Activated CD8-positive, alpha-beta T cell treated with anti-CD3 and anti-CD28 coated beads for 36 hours (primary cell): ENCODE measurements around the gene MED15. TPM values are rescaled to one million over a fixed set of nuclear protein-coding genes. Genes with fewer than 3 reads are reported as not detected.
"Not testable (repeated sequence)": the region's sequence is repeated elsewhere in the genome, so short reads cannot be mapped to it uniquely, and the experiment has no call there.

ENCODE experiments used
- ATAC-seq: fragments of 200-7000 bp; cut with Tn5 transposase; one replicate; pipeline ENCODE4 v1.10.0; 2021; ENCODE audit warnings: mild to moderate bottlenecking, moderate library complexity
- CTCF ChIA-PET: fragments of 350-600 bp; sonication (Branson Sonifier 250); formaldehyde crosslinking; loops from one replicate; lab custom pipeline; 2021; ENCODE audit warnings: antibody characterized with exemption; lab: Charles Lee
- POLR2A ChIA-PET: fragments of 350-600 bp; sonication (Branson Sonifier 250); formaldehyde crosslinking; loops from one replicate; lab custom pipeline; 2021; ENCODE audit warnings: antibody characterized with exemption; lab: Charles Lee
- DNase-seq: peaks from one replicate; pipeline ENCODE4 v3.0.0-alpha.2; 2020
- H3K27ac Mint-ChIP-seq: one replicate; pipeline ENCODE4 v1.8.0; 2021; ENCODE audit warnings: mild to moderate bottlenecking, mixed read lengths
- H3K27me3 Mint-ChIP-seq: one replicate; pipeline ENCODE4 v1.8.0; 2021; ENCODE audit warnings: mixed read lengths
- H3K36me3 Mint-ChIP-seq: one replicate; pipeline ENCODE4 v1.8.0; 2021; ENCODE audit warnings: low read depth, mixed read lengths
- H3K4me1 Mint-ChIP-seq: one replicate; pipeline ENCODE4 v1.8.0; 2021; ENCODE audit warnings: low read depth, mixed read lengths
- H3K4me3 Mint-ChIP-seq: one replicate; pipeline ENCODE4 v1.8.0; 2021; ENCODE audit warnings: mild to moderate bottlenecking, moderate library complexity, mixed read lengths
- H3K9me3 Mint-ChIP-seq: one replicate; pipeline ENCODE4 v1.8.0; 2021; ENCODE audit warnings: mixed read lengths
- intact Hi-C: fragments of 100-400 bp; cut with micrococcal nuclease; formaldehyde crosslinking; loops from one replicate; pipeline ENCODE4 v1.10.0; 2022
- total RNA-seq, 2 experiments: library from RNA; stranded (reverse); gene quantifications; one replicate each; pipeline ENCODE4 v1.2.3, GENCODE V29; 2021
- TF ChIP-seq, protein P1 (sequence below): fragments of 200-600 bp; IDR thresholded peaks from one replicate; pipeline ENCODE4 v1.8.0; 2022; ENCODE audit warnings: antibody characterized with exemption, mild to moderate bottlenecking

Gene MED15
- total RNA-seq, 2 experiments from 2014 or later, result 110 to 118 TPM

DNA sequence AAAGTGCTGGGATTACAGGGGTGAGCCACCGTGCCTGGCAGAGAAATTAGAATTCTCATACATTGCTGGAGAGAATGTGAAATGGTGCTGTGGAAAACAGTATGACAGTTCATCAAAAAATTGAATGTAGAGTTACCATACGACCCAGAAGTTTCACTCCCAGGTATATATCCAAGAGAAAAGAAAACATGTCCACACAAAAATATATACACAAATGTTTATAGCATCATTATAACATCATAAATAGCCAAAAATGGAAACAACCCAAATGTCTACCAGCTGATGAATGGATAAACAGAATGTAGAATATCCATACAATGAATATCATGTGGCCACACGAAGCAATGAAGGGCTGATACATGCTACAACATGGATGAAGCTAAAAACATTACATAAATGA lies 34.6 kb downstream of the MED15 start:
- ChIA-PET POLR2A (interaction anchor here (0.7 kb wide), 1 partner anchor 22 kb away, joined by 3 read pairs; no protein-coding TSS in a partner anchor), CTCF (no interaction called here)
- Mint-ChIP-seq H3K36me3 (peaks cover 62% of the 10 kb centered on the region), H3K27me3 (no peaks in the 10 kb centered on the region), H3K27ac (no peak overlapping the region), H3K9me3 (no peaks in the 10 kb centered on the region), H3K4me3 (no peak overlapping the region), H3K4me1 (peaks cover 38% of the 10 kb centered on the region)
- TF ChIP-seq, protein P1, sequence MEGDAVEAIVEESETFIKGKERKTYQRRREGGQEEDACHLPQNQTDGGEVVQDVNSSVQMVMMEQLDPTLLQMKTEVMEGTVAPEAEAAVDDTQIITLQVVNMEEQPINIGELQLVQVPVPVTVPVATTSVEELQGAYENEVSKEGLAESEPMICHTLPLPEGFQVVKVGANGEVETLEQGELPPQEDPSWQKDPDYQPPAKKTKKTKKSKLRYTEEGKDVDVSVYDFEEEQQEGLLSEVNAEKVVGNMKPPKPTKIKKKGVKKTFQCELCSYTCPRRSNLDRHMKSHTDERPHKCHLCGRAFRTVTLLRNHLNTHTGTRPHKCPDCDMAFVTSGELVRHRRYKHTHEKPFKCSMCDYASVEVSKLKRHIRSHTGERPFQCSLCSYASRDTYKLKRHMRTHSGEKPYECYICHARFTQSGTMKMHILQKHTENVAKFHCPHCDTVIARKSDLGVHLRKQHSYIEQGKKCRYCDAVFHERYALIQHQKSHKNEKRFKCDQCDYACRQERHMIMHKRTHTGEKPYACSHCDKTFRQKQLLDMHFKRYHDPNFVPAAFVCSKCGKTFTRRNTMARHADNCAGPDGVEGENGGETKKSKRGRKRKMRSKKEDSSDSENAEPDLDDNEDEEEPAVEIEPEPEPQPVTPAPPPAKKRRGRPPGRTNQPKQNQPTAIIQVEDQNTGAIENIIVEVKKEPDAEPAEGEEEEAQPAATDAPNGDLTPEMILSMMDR, result no peak
- intact Hi-C loops, result no loop called here
- ATAC-seq (no peak), DNase-seq (no peak)

DNA sequence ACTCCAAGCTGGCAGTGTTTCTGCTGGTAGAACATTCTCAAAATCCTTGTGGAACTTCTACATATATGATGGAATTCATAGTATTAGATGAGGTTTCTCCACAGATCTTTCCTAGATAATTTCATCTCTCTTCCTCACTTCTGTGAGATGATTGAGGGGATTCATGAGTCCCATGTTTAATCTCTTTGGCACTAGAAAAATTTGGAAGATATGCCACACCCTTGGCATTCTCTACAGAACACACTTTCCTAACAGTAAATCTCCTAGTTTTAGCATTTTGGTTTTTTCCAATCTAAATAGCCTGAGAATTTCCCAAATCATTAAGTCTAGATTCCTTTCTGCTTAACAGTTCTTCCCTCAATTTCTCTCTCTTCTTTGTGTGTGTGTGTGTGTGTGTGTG lies 35.3 kb downstream of the MED15 start:
- H3K27ac Mint-ChIP-seq, result peak overlapping the region; percentile 25
- H3K9me3 Mint-ChIP-seq, result no peaks in the 10 kb centered on the region
- H3K4me1 Mint-ChIP-seq, result peaks cover 35% of the 10 kb centered on the region
- ChIA-PET POLR2A (interaction anchor here (1.3 kb wide), 1 partner anchor 35 kb away, joined by 4 read pairs; the partner anchor contains the start of gene MED15), CTCF (interaction anchor here (1.6 kb wide), 2 partner anchors 21 to 29 kb away, joined by 4 to 11 read pairs; no protein-coding TSS in a partner anchor)
- no peak for ATAC-seq
- H3K4me3 Mint-ChIP-seq, result no peak overlapping the region
- H3K36me3 Mint-ChIP-seq, result peaks cover 58% of the 10 kb centered on the region
- intact Hi-C loops, result no loop called here
- no peak for DNase-seq
- TF ChIP-seq, protein P1, result no peak
- no peaks in the 10 kb centered on the region for H3K27me3 Mint-ChIP-seq

DNA sequence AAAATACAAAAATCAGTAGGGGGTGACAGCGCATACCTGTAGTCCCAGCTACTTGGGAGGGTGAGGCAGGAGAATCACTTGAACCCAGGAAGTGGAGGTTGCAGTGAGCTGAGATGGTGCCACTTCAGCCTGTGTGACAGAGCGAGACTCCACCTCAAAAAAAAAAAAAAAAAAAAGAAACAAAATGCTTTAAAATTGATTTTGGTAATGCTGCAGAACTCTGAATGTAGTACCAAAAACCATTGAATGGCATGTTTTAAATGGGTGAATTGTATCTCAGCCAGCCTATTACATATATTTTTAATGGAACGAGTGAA lies 37.9 kb downstream of the MED15 start:
- Mint-ChIP-seq H3K4me1 (peaks cover 51% of the 10 kb centered on the region), H3K27ac (peak overlapping the region; percentile 90), H3K36me3 (peaks cover 44% of the 10 kb centered on the region)
- CTCF ChIA-PET, result interaction anchor here (1.3 kb wide), 1 partner anchor 12 kb away, joined by 5 read pairs; no protein-coding TSS in a partner anchor
- H3K4me3 Mint-ChIP-seq, ATAC-seq, H3K27me3 Mint-ChIP-seq, H3K9me3 Mint-ChIP-seq, POLR2A ChIA-PET, DNase-seq, intact Hi-C loops: not testable (repeated sequence)

DNA sequence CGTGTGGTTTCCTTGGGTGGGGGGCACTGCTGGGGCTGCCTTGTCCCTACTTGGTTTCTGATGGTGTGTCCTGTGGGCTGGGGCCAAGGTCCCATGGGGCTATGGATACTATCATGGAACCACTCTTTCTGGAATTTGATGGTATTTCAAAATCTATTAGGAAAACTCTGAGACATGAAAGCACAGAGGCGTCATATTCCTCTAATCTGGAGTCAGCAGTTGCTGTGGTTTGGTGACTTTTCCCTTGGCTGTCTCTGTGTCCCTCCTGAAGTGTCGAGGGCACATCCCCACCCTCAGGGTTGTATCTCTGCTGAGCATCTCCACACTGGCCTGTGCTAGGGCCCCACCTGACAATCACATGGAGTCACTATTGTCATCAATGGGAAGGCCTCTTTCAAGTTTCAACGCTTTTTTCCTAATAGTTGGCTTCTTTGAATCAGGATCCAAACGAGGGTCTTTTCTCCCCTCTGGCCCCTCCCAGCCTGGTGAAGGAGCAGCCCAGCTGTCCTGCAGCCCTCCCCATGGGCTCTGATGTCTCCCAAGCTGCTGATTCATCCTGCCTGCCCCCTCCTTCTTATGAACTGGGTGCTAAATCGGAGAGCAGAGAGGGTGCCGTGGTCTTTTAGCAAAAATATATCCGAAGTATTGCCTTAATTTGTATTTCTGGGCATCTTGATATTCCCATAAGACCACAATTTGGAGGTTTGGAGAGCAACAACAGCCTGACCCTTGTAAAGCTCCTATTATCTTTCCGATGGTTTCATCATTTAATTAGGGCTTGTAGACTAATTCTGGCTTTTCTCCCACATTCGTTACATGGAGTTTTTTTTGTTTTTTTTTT lies 38.5 kb downstream of the MED15 start:
- Mint-ChIP-seq H3K9me3 (no peaks in the 10 kb centered on the region), H3K27ac (peak overlapping the region; percentile 71), H3K36me3 (peaks cover 39% of the 10 kb centered on the region), H3K4me1 (peaks cover 57% of the 10 kb centered on the region), H3K27me3 (no peaks in the 10 kb centered on the region), H3K4me3 (no peak overlapping the region)
- intact Hi-C loops, result no loop called here
- TF ChIP-seq, protein P1, result no peak
- no peak for ATAC-seq
- no peak for DNase-seq
- ChIA-PET POLR2A (no interaction called here), CTCF (interaction anchor here (1.7 to 14.0 kb wide), 3 partner anchors 12 to 29 kb away, joined by 3 to 234 read pairs (median 4); no protein-coding TSS in a partner anchor)

DNA sequence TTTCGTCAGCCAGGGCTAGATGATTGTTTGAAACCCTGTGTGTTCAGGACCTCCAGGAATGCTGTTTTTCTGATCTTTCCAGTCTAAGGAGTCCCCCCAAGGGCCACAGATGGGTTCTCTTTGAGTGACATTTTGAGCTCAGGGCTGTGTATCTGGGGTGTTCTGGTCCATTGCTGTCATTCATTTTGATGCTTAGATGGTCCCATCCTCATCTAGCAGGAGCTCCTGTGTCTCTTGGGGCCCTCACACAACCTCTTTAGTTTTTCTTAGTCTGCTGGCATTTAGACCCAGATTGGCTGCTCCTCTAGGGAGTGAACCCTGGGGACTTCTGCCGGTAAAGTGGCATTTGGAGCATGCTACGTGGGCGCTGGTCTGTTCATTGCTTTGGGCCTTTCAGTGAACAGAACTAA lies 39.1 kb downstream of the MED15 start:
- Mint-ChIP-seq H3K36me3 (peaks cover 40% of the 10 kb centered on the region), H3K27ac (peak overlapping the region; percentile 65), H3K27me3 (no peaks in the 10 kb centered on the region), H3K9me3 (no peaks in the 10 kb centered on the region), H3K4me3 (no peak overlapping the region), H3K4me1 (peaks cover 64% of the 10 kb centered on the region)
- intact Hi-C loops, result no loop called here
- ATAC-seq (no peak), DNase-seq (no peak)
- TF ChIP-seq, protein P1, result no peak
- ChIA-PET POLR2A (interaction anchor here (1.0 kb wide), 1 partner anchor 16 kb away, joined by 3 read pairs; no protein-coding TSS in a partner anchor), CTCF (interaction anchor here (1.3 to 14.0 kb wide), 4 partner anchors 11 to 29 kb away, joined by 3 to 234 read pairs (median 4); no protein-coding TSS in a partner anchor)
